ENCODE results near the gene CD164L2.
A peak's percentile ranks its signal among the peaks of the same experiment; 100 is the strongest.
"Not testable (repeated sequence)": the region's sequence is repeated elsewhere in the genome, so short reads cannot be mapped to it uniquely, and the experiment has no call there.

The CD164L2 gene

DNA sequence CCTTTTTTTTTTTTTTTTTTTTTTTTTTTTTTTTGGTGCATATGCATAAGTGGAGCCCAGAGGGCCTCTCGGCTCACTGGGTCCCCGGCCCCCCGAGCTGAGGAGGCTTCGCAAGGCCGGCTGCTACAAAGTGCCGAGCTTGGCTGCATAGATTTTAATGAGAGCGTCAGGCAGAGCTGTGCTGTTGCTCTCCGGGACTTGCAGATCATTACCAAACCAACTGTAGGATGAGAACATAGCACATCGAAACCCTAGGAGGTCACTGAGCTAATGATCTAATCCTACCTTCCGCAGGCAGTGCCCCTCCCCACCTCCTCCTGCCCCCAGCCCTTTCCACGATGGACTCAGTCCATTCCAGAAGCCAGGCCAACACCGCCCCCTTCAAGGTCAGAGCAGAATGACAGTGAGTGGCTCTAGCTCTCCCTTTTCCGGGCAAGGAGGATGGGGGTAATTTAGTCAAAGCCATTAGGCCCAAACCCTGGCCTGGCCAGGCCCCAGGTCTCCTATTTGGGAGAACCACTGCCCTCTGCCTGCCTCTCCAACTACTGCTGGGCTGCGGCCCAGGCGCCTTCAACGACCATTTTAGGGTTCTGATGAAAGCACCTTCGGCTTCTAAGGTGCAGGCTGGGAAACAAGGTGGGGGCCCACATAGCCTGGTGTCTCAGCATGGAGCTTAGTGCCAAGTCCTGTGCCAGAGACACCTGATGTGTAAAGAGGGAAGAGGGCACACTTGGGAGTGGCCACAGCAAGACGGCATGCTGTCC is 22.6 kb upstream of the CD164L2 start:
- not testable (repeated sequence) for DNase-seq (ENCODE audit: low read depth in 1 of 2, low spot score in 1 of 2)

GRCh38 chr1:27405074-27405473 is 21.9 kb upstream of the CD164L2 start:
- DNase-seq (ENCODE audit: low read depth in 1 of 2, low spot score in 1 of 2), result no peak

- DNase-seq (ENCODE audit: low read depth in 1 of 2, low spot score in 1 of 2), result no peak
These were observed 20.8 kb upstream of the CD164L2 start for GRCh38 chr1:27403931-27404330.

GRCh38 chr1:27403065-27403726 is 20.1 kb upstream of the CD164L2 start:
- DNase-seq (ENCODE audit: low read depth in 1 of 2, low spot score in 1 of 2), result no peak

GRCh38 chr1:27402349-27402754 is 19.2 kb upstream of the CD164L2 start:
- no peak for DNase-seq (ENCODE audit: low read depth in 1 of 2, low spot score in 1 of 2)

DNA sequence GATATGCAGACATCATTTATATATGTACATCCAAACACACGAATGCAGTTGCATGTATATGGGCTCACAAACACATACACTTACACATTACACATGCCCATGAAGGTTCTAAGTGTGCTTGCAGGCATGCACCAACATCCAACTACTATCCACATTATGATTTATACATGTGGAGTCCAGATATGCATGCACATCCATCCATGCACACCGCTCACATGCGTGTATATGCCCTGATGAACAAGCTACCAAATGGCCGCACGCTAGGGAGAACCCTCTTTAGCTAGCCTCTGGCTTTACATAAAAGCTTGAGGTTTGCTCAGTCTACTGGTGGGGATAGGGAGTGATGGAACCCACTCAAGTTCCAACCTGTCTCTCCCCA is 17.8 kb upstream of the CD164L2 start:
- no peak for DNase-seq (ENCODE audit: low read depth in 1 of 2, low spot score in 1 of 2)

GRCh38 chr1:27400082-27400962 is 17.2 kb upstream of the CD164L2 start:
- DNase-seq (ENCODE audit: low read depth in 1 of 2, low spot score in 1 of 2), result no peak

DNA sequence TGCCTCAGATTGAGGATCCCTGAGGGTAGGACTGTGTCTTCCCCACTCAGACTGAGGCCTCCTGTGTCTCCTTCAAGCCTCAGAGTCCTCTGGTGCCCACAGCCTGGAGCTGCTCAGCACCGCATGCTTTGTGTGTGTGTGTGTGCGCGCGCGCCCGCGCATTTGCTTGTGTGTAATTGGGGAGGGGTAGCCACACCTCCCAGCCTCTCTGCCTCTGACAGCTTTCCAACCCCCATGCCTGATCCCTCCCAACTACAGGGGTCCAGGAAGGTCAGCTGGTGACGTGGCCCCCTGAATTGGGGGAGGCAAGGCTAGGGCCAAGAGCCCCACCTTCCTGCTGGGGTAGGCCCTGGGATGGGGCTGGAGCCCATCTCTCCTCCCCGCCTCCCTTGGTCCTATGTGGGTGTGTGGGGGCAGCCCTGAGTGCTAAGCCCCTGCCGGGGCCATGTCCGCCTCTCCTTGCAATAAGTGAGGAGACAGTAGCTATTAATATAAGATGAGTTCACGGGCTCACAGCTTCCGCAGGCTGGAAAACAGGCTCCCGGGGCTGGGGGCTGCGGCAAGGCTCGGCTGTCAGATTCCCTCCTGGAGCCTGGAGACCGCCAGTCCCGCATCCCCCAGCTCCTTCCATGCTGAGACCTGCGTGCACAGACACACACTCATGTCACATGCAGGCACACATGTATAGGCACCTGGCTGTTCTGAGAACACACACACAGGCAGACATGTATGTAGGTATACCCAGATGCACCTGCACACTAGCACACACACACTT is 16.3 kb upstream of the CD164L2 start:
- DNase-seq (ENCODE audit: low read depth in 1 of 2, low spot score in 1 of 2), result no peak

DNA sequence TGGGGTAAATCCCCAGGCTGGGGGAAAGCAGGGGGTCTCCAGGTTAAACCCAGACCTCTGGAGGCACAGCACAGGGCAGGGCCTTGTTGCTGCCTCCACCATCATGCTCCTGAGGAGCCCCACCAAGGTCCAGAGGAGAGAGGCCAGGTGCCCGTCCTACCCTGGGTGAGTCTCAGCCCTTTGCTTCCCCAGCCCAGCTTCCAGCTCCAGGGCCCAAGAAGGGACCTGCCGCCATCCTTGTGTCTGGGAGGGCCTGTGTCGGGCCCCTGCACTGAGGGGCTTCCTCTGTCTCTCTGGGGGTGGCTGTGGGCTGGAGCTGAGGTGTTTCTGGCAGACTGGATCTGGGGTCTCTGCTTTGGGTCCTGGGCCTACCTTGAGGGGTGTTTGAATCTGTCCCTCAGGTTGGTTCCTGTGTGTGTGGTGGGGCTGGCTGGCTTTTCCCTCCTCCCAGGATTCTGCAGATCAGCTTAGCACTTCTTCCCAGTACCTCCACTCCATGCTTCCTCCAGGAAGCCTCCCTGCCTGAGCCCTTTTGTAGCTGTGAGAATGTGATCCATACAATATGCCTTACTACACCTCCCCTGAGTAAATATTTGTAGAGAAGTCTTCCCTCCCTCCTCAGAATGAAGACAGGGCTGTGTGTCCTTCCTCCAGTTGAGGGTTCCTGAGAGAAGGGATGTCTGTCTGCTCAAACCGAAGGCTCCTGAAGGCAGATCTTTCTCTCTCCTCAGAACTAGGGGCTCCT is 15.4 kb upstream of the CD164L2 start:
- no peak for DNase-seq (ENCODE audit: low read depth in 1 of 2, low spot score in 1 of 2)

GRCh38 chr1:27397749-27398148 is 14.6 kb upstream of the CD164L2 start:
- DNase-seq (ENCODE audit: low read depth in 1 of 2, low spot score in 1 of 2), result no peak

DNA sequence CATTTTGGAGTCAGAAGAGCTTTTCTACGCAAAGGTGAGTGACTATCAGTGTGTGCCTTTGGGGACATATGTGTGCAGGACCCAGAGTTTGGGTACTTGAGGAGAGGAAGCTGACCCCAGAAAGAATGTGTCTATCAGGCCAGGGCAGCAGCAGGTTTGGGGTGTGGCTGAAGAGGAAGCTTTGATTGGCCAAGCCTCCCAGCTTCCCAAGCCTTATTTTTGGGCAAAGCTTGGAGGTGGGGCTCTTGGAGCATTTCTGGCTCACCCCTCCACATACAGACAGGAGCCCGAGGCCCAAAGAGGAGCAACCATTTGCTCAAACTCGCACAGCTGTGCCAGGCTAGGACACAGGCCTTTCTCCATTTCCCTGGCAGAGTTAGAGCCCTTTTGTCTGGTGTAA is 14.0 kb upstream of the CD164L2 start:
- no peak for DNase-seq (ENCODE audit: low read depth in 1 of 2, low spot score in 1 of 2)

DNA sequence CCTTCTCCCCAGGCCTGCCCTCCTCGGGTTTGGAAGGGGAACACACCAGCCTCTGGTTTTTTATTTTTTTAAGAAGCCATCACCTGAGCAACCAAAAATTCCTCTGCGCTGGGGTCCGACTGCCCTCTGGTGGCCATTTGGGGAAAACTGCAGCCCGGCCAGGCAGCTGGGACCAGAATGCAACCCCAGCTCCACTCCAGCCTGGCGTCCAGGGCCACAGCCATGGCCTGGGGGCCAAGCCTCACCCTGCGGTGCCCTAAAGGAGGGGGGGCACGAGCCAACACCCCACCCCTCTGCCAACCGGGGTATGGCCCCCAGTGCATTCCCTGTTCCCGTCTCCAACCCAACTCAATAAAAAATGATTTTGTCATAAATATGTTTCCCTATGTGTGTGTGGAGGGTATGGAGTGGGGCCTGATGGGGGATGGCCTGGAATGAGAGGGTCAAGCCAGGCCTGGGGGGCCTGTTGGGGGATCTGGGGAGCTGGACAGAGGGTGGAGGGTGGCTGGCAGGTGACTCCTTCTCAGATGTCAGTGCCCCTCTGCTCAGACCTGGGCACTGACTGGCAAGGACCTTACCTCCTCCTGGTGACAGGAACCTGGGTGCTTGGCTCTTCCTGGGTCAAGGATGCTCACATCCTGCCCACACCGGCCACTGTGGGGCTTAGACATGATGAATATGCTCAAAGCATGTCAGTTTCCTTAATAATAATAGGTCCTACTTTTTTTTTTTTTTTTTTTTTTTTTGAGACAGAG is 12.5 kb upstream of the CD164L2 start:
- peak; percentile 62 to 68 for DNase-seq (ENCODE audit: low read depth in 1 of 2, low spot score in 1 of 2)

DNA sequence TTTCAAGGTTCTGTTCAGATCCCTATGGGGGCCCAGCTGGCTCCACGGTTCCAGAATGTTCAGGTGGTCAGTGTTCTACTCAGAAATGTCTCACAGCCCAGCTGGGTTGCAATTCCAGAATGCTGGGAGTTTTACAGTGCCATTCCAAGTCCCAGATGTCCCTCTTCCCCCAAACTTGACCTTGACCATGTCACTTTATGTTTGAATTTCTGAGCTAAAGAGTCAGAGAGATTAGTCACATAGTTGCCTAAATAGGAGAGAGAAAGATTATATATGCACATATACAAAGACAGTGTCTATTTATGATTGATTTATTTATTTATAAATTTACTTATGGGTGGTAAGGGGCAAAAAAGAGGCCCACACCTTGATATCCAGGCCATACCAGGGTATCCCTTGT is 11.8 kb upstream of the CD164L2 start:
- no peak for DNase-seq (ENCODE audit: low read depth in 1 of 2, low spot score in 1 of 2)

GRCh38 chr1:27394282-27394658 is 11.1 kb upstream of the CD164L2 start:
- no peak for DNase-seq (ENCODE audit: low read depth in 1 of 2, low spot score in 1 of 2)

GRCh38 chr1:27393641-27394281 is 10.6 kb upstream of the CD164L2 start:
- no peak for DNase-seq (ENCODE audit: low read depth in 1 of 2, low spot score in 1 of 2)

DNA sequence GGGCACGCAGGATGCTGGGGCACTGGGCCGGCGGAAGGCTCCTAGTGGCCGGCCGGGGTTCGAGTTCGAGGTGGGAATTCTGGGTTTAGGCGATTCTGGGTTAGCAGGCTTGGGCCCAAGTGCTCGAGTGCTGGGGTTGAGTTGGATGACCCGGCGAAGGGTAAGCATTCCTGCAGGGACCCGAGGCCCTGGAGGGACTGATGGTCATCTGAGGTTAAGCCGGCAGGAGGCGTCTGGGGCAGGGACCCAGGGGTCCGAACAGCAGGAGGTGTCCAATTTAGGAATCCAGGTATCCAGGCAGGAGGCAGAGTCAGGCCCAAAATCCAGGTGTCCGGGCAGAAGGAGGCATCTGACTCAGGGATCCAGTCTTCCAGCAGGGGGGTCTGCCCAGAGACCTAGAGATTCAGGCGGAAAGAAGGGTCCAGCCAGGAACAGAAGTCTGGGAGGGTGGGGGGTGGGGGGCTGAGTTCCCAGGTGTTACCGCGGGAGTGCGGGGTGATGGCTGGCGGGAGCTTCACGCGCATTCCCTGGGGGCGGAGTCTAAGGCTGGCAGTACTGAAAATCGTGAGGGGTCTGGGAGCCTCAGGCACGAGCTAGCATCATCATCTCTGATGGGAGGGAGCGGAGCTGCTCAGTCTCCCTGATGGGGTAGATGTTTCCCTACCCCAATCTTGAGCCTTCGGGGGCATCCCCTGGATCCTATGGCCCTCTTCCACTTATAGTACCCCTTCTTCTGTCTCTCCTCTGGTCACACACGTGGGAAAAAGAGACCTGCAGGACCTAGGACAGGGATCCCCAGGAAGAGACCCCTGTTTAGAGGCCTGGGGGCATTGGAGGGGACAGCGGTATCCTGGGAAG is 9.9 kb upstream of the CD164L2 start:
- no peak for DNase-seq (ENCODE audit: low read depth in 1 of 2, low spot score in 1 of 2)

- peak; percentile 83 to 91 for DNase-seq (ENCODE audit: low read depth in 1 of 2, low spot score in 1 of 2)
These were observed 9.1 kb upstream of the CD164L2 start, which contains the start of gene GPR3 for GRCh38 chr1:27392096-27392777. Gene GPR3, plus strand, starts transcription at chr1:27392622. Its CDS starts 1,177 bp downstream, at chr1:27393799.

All from activated T-helper 1 cell treated with anti-CD3 and anti-CD28 coated beads, Interleukin-2, amount 50 U/mL, for 16 hours (primary cell).